PFSK-1 (cell line): ENCODE measurements around the gene PTPRN2.

Source experiments
- POLR2AphosphoS5 ChIP-seq: IDR thresholded peaks from 2 replicates; pipeline ENCODE4 v1.6.1; 2012; ENCODE audit warnings: low read depth, mild to moderate bottlenecking, control low read depth, low read length, moderate library complexity
- SIN3A ChIP-seq: IDR thresholded peaks from 2 replicates; pipeline ENCODE4 v1.6.1; 2012; ENCODE audit warnings: mild to moderate bottlenecking, low read length, moderate library complexity, borderline replicate concordance; ENCODE audit not compliant: insufficient read depth
- TAF1 ChIP-seq: IDR thresholded peaks from 2 replicates; pipeline ENCODE4 v1.6.1; 2012; ENCODE audit warnings: low read length, control low read depth, borderline replicate concordance; ENCODE audit not compliant: insufficient read depth

GRCh38 chr7:158353606-158354570 is 233.7 kb downstream of the PTPRN2 start:
- TF ChIP-seq TAF1 (no peak), POLR2AphosphoS5 (no peak), SIN3A (no peak)
